ENCODE results near the gene SYNGR4.
"Not testable (repeated sequence)": the region's sequence is repeated elsewhere in the genome, so short reads cannot be mapped to it uniquely, and the experiment has no call there.

DNA sequence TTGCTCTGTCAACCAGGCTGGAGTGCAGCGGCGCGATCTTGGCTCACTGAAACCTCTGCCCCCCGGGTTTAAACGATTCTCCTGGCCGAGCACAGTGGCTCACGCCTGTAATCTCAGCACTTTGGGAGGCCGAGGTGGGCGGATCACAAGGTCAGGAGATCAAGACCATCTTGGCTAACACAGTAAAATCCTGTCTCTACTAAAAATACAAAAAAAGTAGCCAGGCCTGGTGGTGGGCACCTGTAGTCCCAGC lies 46.5 kb upstream of the SYNGR4 start:
- not testable (repeated sequence) for TF ChIP-seq CTCF (IDR thresholded peaks at IDR 0.05); EZH2 (IDR thresholded peaks at IDR 0.05; ENCODE audit: borderline replicate concordance, insufficient read depth, low read depth, low read length, poor library complexity, severe bottlenecking)
